Caco-2 (cell line): ENCODE results near the gene TTC39A. TPM values are rescaled to one million over a fixed set of nuclear protein-coding genes. Genes with fewer than 3 reads are reported as not detected.

Source experiments
- BruUV-seq: library from RNA; stranded (reverse); fragments of 400-500 nt; replicated peaks from 2 replicates; lab custom pipeline; 2021; lab: Mats Ljungman, UMichigan
- CTCF ChIA-PET: fragments of 300-600 bp; sonication (Branson Sonifier 250); formaldehyde crosslinking; loops from one replicate; lab custom pipeline; 2022; ENCODE audit warnings: antibody characterized with exemption; lab: Charles Lee
- POLR2A ChIA-PET: fragments of 300-600 bp; sonication (Branson Sonifier 250); formaldehyde crosslinking; loops from one replicate; lab custom pipeline; 2022; ENCODE audit warnings: antibody characterized with exemption; lab: Charles Lee
- DNase-seq, 2 experiments: peaks; one replicate each; pipeline versions ENCODE4 v3.0.0 to v3.0.0-alpha.2; 2020 to 2022
- H3K27me3 ChIP-seq: replicated peaks from 2 replicates; pipeline ENCODE4 v1.6.0; 2011; ENCODE audit warnings: low read length; ENCODE audit not compliant: control insufficient read depth, insufficient read depth
- H3K36me3 ChIP-seq: 2 replicates; pipeline ENCODE4 v1.5.1; 2011; ENCODE audit warnings: low read length; ENCODE audit not compliant: control insufficient read depth, insufficient read depth
- H3K4me1 ChIP-seq: fragments of 250-450 bp; sonication (Bioruptor Pico); 2 replicates; pipeline ENCODE4 v1.5.1; 2020; ENCODE audit warnings: mild to moderate bottlenecking
- H3K4me3 ChIP-seq: 2 replicates; pipeline ENCODE4 v1.5.1; 2011; ENCODE audit warnings: low read depth, mild to moderate bottlenecking, control low read depth, low read length
- H3K9me3 ChIP-seq: fragments of 250-450 bp; sonication (Bioruptor Pico); 2 replicates; pipeline ENCODE4 v1.5.1; 2020; ENCODE audit warnings: mild to moderate bottlenecking, moderate library complexity
- H3K27ac Mint-ChIP-seq: one replicate; pipeline ENCODE4 v1.8.0; 2022; ENCODE audit warnings: mixed read lengths; ENCODE audit not compliant: unreplicated experiment
- H3K27me3 Mint-ChIP-seq: one replicate; pipeline ENCODE4 v1.8.0; 2022; ENCODE audit warnings: mixed read lengths; ENCODE audit not compliant: insufficient read depth, unreplicated experiment
- H3K36me3 Mint-ChIP-seq: one replicate; pipeline ENCODE4 v1.8.0; 2022; ENCODE audit warnings: mild to moderate bottlenecking, mixed read lengths; ENCODE audit not compliant: insufficient read depth, unreplicated experiment
- H3K4me1 Mint-ChIP-seq: one replicate; pipeline ENCODE4 v1.8.0; 2022; ENCODE audit warnings: low read depth, mixed read lengths; ENCODE audit not compliant: unreplicated experiment
- H3K4me3 Mint-ChIP-seq: one replicate; pipeline ENCODE4 v1.8.0; 2022; ENCODE audit warnings: mild to moderate bottlenecking, moderate library complexity, mixed read lengths; ENCODE audit not compliant: unreplicated experiment
- H3K9me3 Mint-ChIP-seq: one replicate; pipeline ENCODE4 v1.8.0; 2022; ENCODE audit warnings: mixed read lengths; ENCODE audit not compliant: unreplicated experiment
- CTCF ChIP-seq, 2 experiments: fragments of 200-600 bp in 1 of 2; IDR thresholded peaks; 1 replicate in 1 of 2; 2 replicates in 1 of 2; pipeline versions ENCODE4 v1.5.1 to v1.8.0; 2011 to 2022; ENCODE audit warnings: antibody characterized with exemption in 1 of 2, control low read depth in 1 of 2, inconsistent platforms in 1 of 2, low read depth in 1 of 2, low read length in 1 of 2, mild to moderate bottlenecking in 1 of 2, moderate library complexity in 1 of 2; ENCODE audit not compliant: insufficient read depth in 1 of 2, severe bottlenecking in 1 of 2, unreplicated experiment in 1 of 2
- intact Hi-C: fragments of 100-400 bp; cut with micrococcal nuclease; formaldehyde crosslinking; loops from one replicate; pipeline ENCODE4 v1.10.0; 2022; ENCODE audit not compliant: unreplicated experiment
- total RNA-seq: library from RNA; stranded (reverse); gene quantifications from 2 replicates; pipeline ENCODE4 v1.2.3, GENCODE V29; 2022

TTC39A gene
- total RNA-seq, 1 experiment from 2014 or later, result 21.0 TPM

- DNase-seq, result no peak
- no peak for TF ChIP-seq CTCF (IDR thresholded peaks at IDR 0.05; ENCODE audit: insufficient read depth in 1 of 2, low read depth in 1 of 2, low read length in 1 of 2, severe bottlenecking in 1 of 2, unreplicated experiment in 1 of 2)
- Mint-ChIP-seq H3K27me3 (no peaks in the 10 kb centered on the region), H3K4me1 (no peaks in the 10 kb centered on the region), H3K9me3 (no peaks in the 10 kb centered on the region), H3K4me3 (no peak overlapping the region), H3K36me3 (no peaks in the 10 kb centered on the region), H3K27ac (no peak overlapping the region)
- ChIA-PET POLR2A (no interaction called here), CTCF (no interaction called here)
- Histone ChIP-seq H3K4me3 (no peak overlapping the region), H3K36me3 (no peaks in the 10 kb centered on the region), H3K9me3 (no peaks in the 10 kb centered on the region), H3K27me3 (no peaks in the 10 kb centered on the region), H3K4me1 (no peaks in the 10 kb centered on the region)
- no TSS peak for BruUV-seq
- intact Hi-C loops, result no loop called here
These were observed 57.4 kb downstream of the TTC39A start for GRCh38 chr1:51272916-51273315.

- H3K27me3 ChIP-seq, result no peaks in the 10 kb centered on the region
- Mint-ChIP-seq H3K27ac (no peak overlapping the region), H3K27me3 (no peaks in the 10 kb centered on the region), H3K9me3 (no peaks in the 10 kb centered on the region), H3K4me1 (no peaks in the 10 kb centered on the region), H3K4me3 (no peak overlapping the region), H3K36me3 (no peaks in the 10 kb centered on the region)
- H3K9me3 ChIP-seq, result no peaks in the 10 kb centered on the region
- no peak for DNase-seq
- no peaks in the 10 kb centered on the region for H3K36me3 ChIP-seq
- H3K4me1 ChIP-seq, result no peaks in the 10 kb centered on the region
- CTCF ChIA-PET, result no interaction called here
- no peak overlapping the region for H3K4me3 ChIP-seq
- POLR2A ChIA-PET, result no interaction called here
- no peak for TF ChIP-seq CTCF (IDR thresholded peaks at IDR 0.05; ENCODE audit: insufficient read depth in 1 of 2, low read depth in 1 of 2, low read length in 1 of 2, severe bottlenecking in 1 of 2, unreplicated experiment in 1 of 2)
- intact Hi-C loops, result no loop called here
- no TSS peak for BruUV-seq
These were observed 59.6 kb downstream of the TTC39A start for GRCh38 chr1:51270751-51271150.

- Mint-ChIP-seq H3K4me3 (no peak overlapping the region), H3K27me3 (no peaks in the 10 kb centered on the region), H3K36me3 (no peaks in the 10 kb centered on the region), H3K9me3 (no peaks in the 10 kb centered on the region), H3K4me1 (no peaks in the 10 kb centered on the region), H3K27ac (no peak overlapping the region)
- Histone ChIP-seq H3K4me1 (no peaks in the 10 kb centered on the region), H3K36me3 (no peaks in the 10 kb centered on the region), H3K27me3 (no peaks in the 10 kb centered on the region), H3K9me3 (no peaks in the 10 kb centered on the region), H3K4me3 (no peak overlapping the region)
- POLR2A ChIA-PET, result interaction anchor here (0.5 kb wide), 1 partner anchor 161 kb away, joined by 4 read pairs; no protein-coding TSS in a partner anchor
- BruUV-seq, result no TSS peak
- CTCF ChIA-PET, result no interaction called here
- DNase-seq, result no peak
- intact Hi-C loops, result no loop called here
- no peak for TF ChIP-seq CTCF (IDR thresholded peaks at IDR 0.05; ENCODE audit: insufficient read depth in 1 of 2, low read depth in 1 of 2, low read length in 1 of 2, severe bottlenecking in 1 of 2, unreplicated experiment in 1 of 2)
These were observed 61.7 kb downstream of the TTC39A start for GRCh38 chr1:51268634-51269033.
